Daoy (cell line): ENCODE data around the gene ENSA. TPM values are rescaled to one million over a fixed set of nuclear protein-coding genes. Genes with fewer than 3 reads are reported as not detected.
"Not testable (repeated sequence)": the region's sequence is repeated elsewhere in the genome, so short reads cannot be mapped to it uniquely, and the experiment has no call there.

ENCODE experiments used
- DNase-seq: peaks from one replicate; pipeline ENCODE4 v3.0.0-alpha.2; 2015; ENCODE audit warnings: low read depth
- total RNA-seq: library from RNA; depleted of rRNA; stranded (reverse); fragments of >200 nt; shearing (Covaris generic); gene quantifications from 2 replicates; pipeline ENCODE4 v1.2.3, GENCODE V29; 2014; rRNA removed

ENSA gene
- 146 and 217 TPM in 2 replicates for total RNA-seq

GRCh38 chr1:150629115-150629928, at the start of gene ENSA:
Gene ENSA (minus strand): TSS chr1:150629612. CDS start chr1:150629470, 142 bp downstream.
- DNase-seq = peak; percentile 100

GRCh38 chr1:150678988-150679387, 49.6 kb upstream of the ENSA start:
- no peak for DNase-seq

GRCh38 chr1:150674881-150675280, 45.5 kb upstream of the ENSA start:
- no peak for DNase-seq

GRCh38 chr1:150663321-150663720, 33.9 kb upstream of the ENSA start:
- no peak for DNase-seq

GRCh38 chr1:150662811-150663210, 33.4 kb upstream of the ENSA start:
- DNase-seq = no peak

GRCh38 chr1:150661156-150661555, 31.7 kb upstream of the ENSA start:
- DNase-seq = no peak

GRCh38 chr1:150660584-150660983, 31.2 kb upstream of the ENSA start:
- no peak for DNase-seq

GRCh38 chr1:150657064-150657463, 27.7 kb upstream of the ENSA start:
- not testable (repeated sequence) for DNase-seq

GRCh38 chr1:150654635-150655034, 25.2 kb upstream of the ENSA start:
- not testable (repeated sequence) for DNase-seq

- DNase-seq = no peak
Observed at GRCh38 chr1:150650193-150650592, 20.8 kb upstream of the ENSA start.

GRCh38 chr1:150649441-150650075, 20.1 kb upstream of the ENSA start:
- DNase-seq = no peak

- DNase-seq = no peak
Observed at GRCh38 chr1:150642296-150642695, 12.9 kb upstream of the ENSA start.

- not testable (repeated sequence) for DNase-seq
Observed at GRCh38 chr1:150641126-150641815, 11.9 kb upstream of the ENSA start.

- DNase-seq = not testable (repeated sequence)
Observed at GRCh38 chr1:150638430-150638829, 9.0 kb upstream of the ENSA start.

- DNase-seq = not testable (repeated sequence)
Observed at GRCh38 chr1:150634839-150635622, 5.6 kb upstream of the ENSA start.

- DNase-seq = no peak
Observed at GRCh38 chr1:150628766-150629114, 672 bp downstream of the ENSA start.

- DNase-seq = no peak
Observed at GRCh38 chr1:150627826-150628410, 1.5 kb downstream of the ENSA start.

- DNase-seq = peak; percentile 11
Observed at GRCh38 chr1:150626150-150626549, 3.3 kb downstream of the ENSA start.

- DNase-seq = not testable (repeated sequence)
Observed at GRCh38 chr1:150624546-150624945, 4.9 kb downstream of the ENSA start.

GRCh38 chr1:150624134-150624533, 5.3 kb downstream of the ENSA start:
- DNase-seq = not testable (repeated sequence)

- DNase-seq = no peak
Observed at GRCh38 chr1:150622303-150622975, 7.0 kb downstream of the ENSA start.
